A673 (cell line): Measurements from ENCODE around the gene MEF2C. TPM values are rescaled to one million over a fixed set of nuclear protein-coding genes. Genes with fewer than 3 reads are reported as not detected.

Source experiments
- BruUV-seq: library from RNA; stranded (reverse); fragments of 400-500 nt; replicated peaks from 2 replicates; lab custom pipeline; 2021; lab: Mats Ljungman, UMichigan
- CTCF ChIA-PET: fragments of 300-600 bp; sonication (Branson Sonifier 250); formaldehyde crosslinking; loops from one replicate; lab custom pipeline; 2022; ENCODE audit warnings: antibody characterized with exemption; lab: Charles Lee
- POLR2A ChIA-PET: fragments of 300-600 bp; sonication (Branson Sonifier 250); formaldehyde crosslinking; loops from one replicate; lab custom pipeline; 2022; ENCODE audit warnings: antibody characterized with exemption; ENCODE audit not compliant: low non-redundant PET; lab: Charles Lee
- DNase-seq: peaks from one replicate; pipeline ENCODE4 v3.0.0-alpha.2; 2015; ENCODE audit warnings: low spot score
- H3K27ac ChIP-seq: fragments of 200-600 bp; sonication (generic); 2 replicates; pipeline ENCODE4 v1.5.1; 2016; ENCODE audit warnings: mixed run types, low read depth, mild to moderate bottlenecking, mixed read lengths, antibody characterized with exemption, low read length; ENCODE audit not compliant: poor library complexity, severe bottlenecking
- H3K27me3 ChIP-seq: fragments of 200-600 bp; sonication (generic); replicated peaks from 2 replicates; pipeline ENCODE4 v1.6.1; 2017; ENCODE audit warnings: mixed run types, low read depth, mild to moderate bottlenecking, mixed read lengths, antibody characterized with exemption, low read length; ENCODE audit not compliant: insufficient read depth, poor library complexity
- H3K36me3 ChIP-seq: fragments of 200-600 bp; sonication (generic); 2 replicates; pipeline ENCODE4 v1.6.1; 2016; ENCODE audit warnings: mixed run types, mild to moderate bottlenecking, mixed read lengths, antibody characterized with exemption, low read length; ENCODE audit not compliant: insufficient read depth, poor library complexity, severe bottlenecking
- H3K4me1 ChIP-seq: fragments of 200-600 bp; sonication (generic); 2 replicates; pipeline ENCODE4 v1.6.1; 2017; ENCODE audit warnings: mixed run types, mild to moderate bottlenecking, mixed read lengths, antibody characterized with exemption, low read length; ENCODE audit not compliant: insufficient read depth, poor library complexity, severe bottlenecking
- H3K4me3 ChIP-seq: fragments of 200-600 bp; sonication (generic); 2 replicates; pipeline ENCODE4 v1.5.1; 2016; ENCODE audit warnings: low read depth, mixed run types, mild to moderate bottlenecking, mixed read lengths, low read length; ENCODE audit not compliant: poor library complexity, severe bottlenecking
- H3K9me3 ChIP-seq: fragments of 200-600 bp; sonication (generic); 2 replicates; pipeline ENCODE4 v1.6.1; 2016; ENCODE audit warnings: mixed run types, low read depth, mild to moderate bottlenecking, mixed read lengths, antibody characterized with exemption, low read length; ENCODE audit not compliant: poor library complexity, severe bottlenecking
- EZH2 ChIP-seq: fragments of 200-600 bp; sonication (generic); IDR thresholded peaks from 2 replicates; pipeline ENCODE4 v1.6.1; 2017; ENCODE audit warnings: borderline replicate concordance, low read depth, mild to moderate bottlenecking, mixed read lengths, antibody characterized with exemption, low read length; ENCODE audit not compliant: poor library complexity, severe bottlenecking
- intact Hi-C: fragments of 100-400 bp; cut with micrococcal nuclease; formaldehyde crosslinking; loops from one replicate; pipeline ENCODE4 v1.10.0; 2022; ENCODE audit not compliant: unreplicated experiment
- total RNA-seq: library from RNA; stranded (reverse); gene quantifications from 2 replicates; pipeline ENCODE4 v1.2.3, GENCODE V29; 2021
- TF ChIP-seq, protein P1 (sequence below): fragments of 300-800, 200-600 bp; sonication (generic); conservative IDR thresholded peaks from 2 replicates; pipeline ENCODE4 v1.5.1; 2017; ENCODE audit warnings: low read depth, mild to moderate bottlenecking, antibody characterized with exemption, low read length, moderate library complexity, mixed read lengths

MEF2C gene
- total RNA-seq, 1 experiment from 2014 or later: 2.0 TPM

- H3K4me1 ChIP-seq: no peaks in the 10 kb centered on the region
- no peak overlapping the region for H3K27ac ChIP-seq
- H3K36me3 ChIP-seq: no peaks in the 10 kb centered on the region
- ChIA-PET POLR2A (no interaction called here), CTCF (no interaction called here)
- no peaks in the 10 kb centered on the region for H3K9me3 ChIP-seq
- intact Hi-C loops: no loop called here
- no TSS peak for BruUV-seq
- no peak for DNase-seq
- H3K27me3 ChIP-seq: no peaks in the 10 kb centered on the region
- TF ChIP-seq, protein P1, sequence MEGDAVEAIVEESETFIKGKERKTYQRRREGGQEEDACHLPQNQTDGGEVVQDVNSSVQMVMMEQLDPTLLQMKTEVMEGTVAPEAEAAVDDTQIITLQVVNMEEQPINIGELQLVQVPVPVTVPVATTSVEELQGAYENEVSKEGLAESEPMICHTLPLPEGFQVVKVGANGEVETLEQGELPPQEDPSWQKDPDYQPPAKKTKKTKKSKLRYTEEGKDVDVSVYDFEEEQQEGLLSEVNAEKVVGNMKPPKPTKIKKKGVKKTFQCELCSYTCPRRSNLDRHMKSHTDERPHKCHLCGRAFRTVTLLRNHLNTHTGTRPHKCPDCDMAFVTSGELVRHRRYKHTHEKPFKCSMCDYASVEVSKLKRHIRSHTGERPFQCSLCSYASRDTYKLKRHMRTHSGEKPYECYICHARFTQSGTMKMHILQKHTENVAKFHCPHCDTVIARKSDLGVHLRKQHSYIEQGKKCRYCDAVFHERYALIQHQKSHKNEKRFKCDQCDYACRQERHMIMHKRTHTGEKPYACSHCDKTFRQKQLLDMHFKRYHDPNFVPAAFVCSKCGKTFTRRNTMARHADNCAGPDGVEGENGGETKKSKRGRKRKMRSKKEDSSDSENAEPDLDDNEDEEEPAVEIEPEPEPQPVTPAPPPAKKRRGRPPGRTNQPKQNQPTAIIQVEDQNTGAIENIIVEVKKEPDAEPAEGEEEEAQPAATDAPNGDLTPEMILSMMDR: no peak
- no peak overlapping the region for H3K4me3 ChIP-seq
Observed at GRCh38 chr5:88758591-88758990, 124.4 kb downstream of the MEF2C start.

- no peak for DNase-seq
- no TSS peak for BruUV-seq
- no peak overlapping the region for H3K4me3 ChIP-seq
- POLR2A ChIA-PET: no interaction called here
- TF ChIP-seq EZH2: no peak
- TF ChIP-seq, protein P1: no peak
- H3K9me3 ChIP-seq: no peaks in the 10 kb centered on the region
- no peak overlapping the region for H3K27ac ChIP-seq
- intact Hi-C loops: no loop called here
- no peaks in the 10 kb centered on the region for H3K36me3 ChIP-seq
- CTCF ChIA-PET: no interaction called here
- no peaks in the 10 kb centered on the region for H3K4me1 ChIP-seq
- no peaks in the 10 kb centered on the region for H3K27me3 ChIP-seq
Observed at GRCh38 chr5:88758184-88758583, 124.8 kb downstream of the MEF2C start.

- no TSS peak for BruUV-seq
Observed at GRCh38 chr5:88756953-88757352, 126.0 kb downstream of the MEF2C start.

More at GRCh38 chr5:88756953-88757352, 126.0 kb downstream of the MEF2C start:
- POLR2A ChIA-PET: no interaction called here
- CTCF ChIA-PET: no interaction called here
- no peak overlapping the region for H3K27ac ChIP-seq
- H3K9me3 ChIP-seq: no peaks in the 10 kb centered on the region
- TF ChIP-seq EZH2: no peak
- TF ChIP-seq, protein P1: no peak
- no peak for DNase-seq
- H3K27me3 ChIP-seq: no peaks in the 10 kb centered on the region
- intact Hi-C loops: no loop called here
- no peak overlapping the region for H3K4me3 ChIP-seq
- H3K4me1 ChIP-seq: no peaks in the 10 kb centered on the region
- H3K36me3 ChIP-seq: no peaks in the 10 kb centered on the region
